Measurements from ENCODE around the gene SLC25A53. TPM values are rescaled to one million over a fixed set of nuclear protein-coding genes. Genes with fewer than 3 reads are reported as not detected.

Gene SLC25A53
- total and polyA plus RNA-seq, 2 of the 4 experiments (the other 2 are of a cell fraction): 3.7 to 5.9 TPM

GRCh38 chrX:104172121-104172520, 15.3 kb upstream of the SLC25A53 start:
- Histone ChIP-seq H2AFZ (replicated peaks; ENCODE audit: low read length, poor library complexity) (no peak overlapping the region), H3K4me2 (ENCODE audit: low read depth, low read length) (no peak overlapping the region), H3K14ac (replicated peaks; ENCODE audit: low read depth, low read length) (no peak overlapping the region), H3K56ac (ENCODE audit: extremely low read depth, insufficient read depth, low read length) (no peak overlapping the region), H3K9ac (ENCODE audit: low read depth, low read length) (no peak overlapping the region), H3K27me3 (ENCODE audit: control insufficient read depth, insufficient read depth, low read length) (peaks cover 3% of the 10 kb centered on the region), H4K8ac (ENCODE audit: low read depth in 2 of 2, low read length in 2 of 2) (no peak overlapping the region), H3K27ac (ENCODE audit: insufficient read depth, low read length) (no peak overlapping the region), H4K5ac (ENCODE audit: low read depth, low read length) (no peak overlapping the region), H2BK5ac (ENCODE audit: low read depth, low read length, poor library complexity, severe bottlenecking) (no peak overlapping the region), H3K9me3 (ENCODE audit: control insufficient read depth, insufficient read depth, low read length) (no peaks in the 10 kb centered on the region), H4K91ac (ENCODE audit: insufficient read depth, low read depth, low read length) (no peak overlapping the region), H3K79me1 (ENCODE audit: low read depth in 1 of 2, low read length in 2 of 2) (peaks cover 3 to 7% of the 10 kb centered on the region in 2 experiments; a peak in 1 of 4 replicates), H3K4ac (ENCODE audit: low read depth, low read length) (no peak overlapping the region), H3K4me3 (ENCODE audit: insufficient read depth, low read depth, low read length) (no peak overlapping the region), H2AK5ac (ENCODE audit: low read depth, low read length) (no peak overlapping the region), H3K9me1 (ENCODE audit: insufficient read depth, low read length) (no peaks in the 10 kb centered on the region), H3K36me3 (ENCODE audit: control insufficient read depth, insufficient read depth, low read length) (no peaks in the 10 kb centered on the region), H3K18ac (ENCODE audit: low read depth, low read length) (no peak overlapping the region), H2AK9ac (replicated peaks; ENCODE audit: low read depth, low read length, poor library complexity) (no peak overlapping the region), H2BK20ac (ENCODE audit: low read depth, low read length) (no peak overlapping the region), H4K20me1 (ENCODE audit: insufficient read depth, low read length) (peaks cover 13% of the 10 kb centered on the region), H3K4me1 (ENCODE audit: control insufficient read depth, insufficient read depth, low read length) (no peaks in the 10 kb centered on the region), H2BK120ac (ENCODE audit: low read depth, low read length) (no peak overlapping the region), H2BK15ac (ENCODE audit: low read depth, low read length) (no peak overlapping the region), H3K23ac (ENCODE audit: low read depth, low read length) (no peak overlapping the region)
- WGBS, 2 experiments (ENCODE audit: extremely low coverage in 2 of 2, insufficient read length in 1 of 2): no CpG with 5 or more reads among the region's 6 CpGs
- in situ Hi-C loops (cut with MboI; ENCODE audit: low sequenced_read_pairs): no loop called here
- CTCF ChIA-PET: no interaction called here
- no TSS peak for BruUV-seq (replicated peaks)
- dilution Hi-C loops (cut with HindIII; ENCODE audit: low sequenced_read_pairs, unreplicated experiment): no loop called here
- TF ChIP-seq RCOR1 (IDR thresholded peaks at IDR 0.05; ENCODE audit: insufficient replicate concordance, low read length): no peak
- no peak for TF ChIP-seq MAFK (IDR thresholded peaks at IDR 0.05; ENCODE audit: low read depth, low read length)
- TF ChIP-seq NFE2L2 (IDR thresholded peaks at IDR 0.05; ENCODE audit: low read depth, low read length): no peak
- no peak for TF ChIP-seq RFX5 (IDR thresholded peaks at IDR 0.05; ENCODE audit: low read depth, low read length)
- TF ChIP-seq BHLHE40 (IDR thresholded peaks at IDR 0.05; ENCODE audit: low read depth, low read length): no peak
- no peak for TF ChIP-seq CHD1 (IDR thresholded peaks at IDR 0.05; ENCODE audit: low read depth, low read length)
- TF ChIP-seq MXI1 (IDR thresholded peaks at IDR 0.05; ENCODE audit: borderline replicate concordance, low read depth, low read length): no peak
- no peak for TF ChIP-seq POLR2A (IDR thresholded peaks at IDR 0.05; ENCODE audit: low read depth, low read length)
- intact Hi-C loops (cut with micrococcal nuclease): no loop called here
- POLR2A ChIA-PET (ENCODE audit: unreplicated experiment): no interaction called here
- ATAC-seq (ENCODE audit: low read depth): no peak
- no peak for DNase-seq

Measured in IMR-90 (cell line).